GM12878 (cell line): ENCODE data around the gene M1AP. TPM values are rescaled to one million over a fixed set of nuclear protein-coding genes. Genes with fewer than 3 reads are reported as not detected.

Experiments
- ASH2L ChIP-seq: fragments of 300-600, 200-600 bp; sonication (generic); IDR thresholded peaks from 2 replicates; pipeline ENCODE4 v1.6.1; 2017; ENCODE audit warnings: low read depth, mild to moderate bottlenecking, borderline replicate concordance
- CEBPZ ChIP-seq: fragments of 150-350 bp; IDR thresholded peaks from 2 replicates; pipeline ENCODE4 v1.6.1; 2016; ENCODE audit warnings: low read depth, low read length
- CHD2 ChIP-seq: IDR thresholded peaks from 2 replicates; pipeline ENCODE4 v1.6.1; 2011; ENCODE audit warnings: low read depth, low read length, improper control_type of control experiment, borderline replicate concordance
- EGR1 ChIP-seq, 2 experiments: IDR thresholded peaks; 1 replicate in 1 of 2; 2 replicates in 1 of 2; pipeline ENCODE4 v1.6.1; 2011 to 2012; ENCODE audit warnings: low read depth in 2 of 2, low read length in 2 of 2, borderline replicate concordance in 1 of 2, mild to moderate bottlenecking in 1 of 2, moderate library complexity in 1 of 2
- ELK1 ChIP-seq: IDR thresholded peaks from 2 replicates; pipeline ENCODE4 v1.6.1; 2012; ENCODE audit warnings: low read depth, low read length, improper control_type of control experiment
- MLLT1 ChIP-seq: fragments of 450-650 bp; IDR thresholded peaks from 2 replicates; pipeline ENCODE4 v1.6.1; 2016; ENCODE audit warnings: mild to moderate bottlenecking
- RB1 ChIP-seq: fragments of 450-650 bp; formaldehyde crosslinking; IDR thresholded peaks from 2 replicates; pipeline ENCODE4 v1.6.1; 2017; ENCODE audit warnings: mild to moderate bottlenecking, borderline replicate concordance
- RELB ChIP-seq: fragments of 450-650 bp; IDR thresholded peaks from 2 replicates; pipeline ENCODE4 v1.6.1; 2017; ENCODE audit warnings: low read depth, mild to moderate bottlenecking, moderate library complexity
- polyA plus RNA-seq, 11 experiments: library from polyadenylated mRNA; depleted of rRNA in 4 of 11; unstranded in 6 of 11; stranded (reverse) in 5 of 11; fragments of >200 nt; fragmentation: Nextera tagmentation in 4 of 11; fragmentation: Illumina TruSeq in 1 of 11; extraction: Ambion mirVana in 4 of 11; extraction: Trizol in 1 of 11; gene quantifications; 1 replicate in 1 of 11; 2 replicates in 10 of 11; pipeline versions ENCODE4 v1.2.1 to v1.2.3, GENCODE V29; 2011 to 2016; ENCODE audit warnings: inconsistent platforms in 2 of 11, missing spikeins in 2 of 11, low read depth in 1 of 11
- total RNA-seq, 4 experiments: library from RNA; depleted of rRNA in 3 of 4; stranded (reverse); fragments of >200 nt in 3 of 4; fragmentation: Illumina TruSeq in 1 of 4; extraction: Trizol in 1 of 4; gene quantifications; 2 replicates each; pipeline versions ENCODE4 v1.2.1 to v1.2.3, GENCODE V29; 2013 to 2021
- TF ChIP-seq, protein P1 (sequence below): IDR thresholded peaks from 2 replicates; pipeline ENCODE4 v1.6.1; 2012; ENCODE audit warnings: low read depth, low read length, improper control_type of control experiment
- TF ChIP-seq, protein P2 (sequence below): fragments of 450-650 bp; IDR thresholded peaks from 2 replicates; pipeline ENCODE4 v1.6.1; 2016; ENCODE audit warnings: mild to moderate bottlenecking, moderate library complexity, borderline replicate concordance
- TF ChIP-seq, protein P3 (sequence below): fragments of 450-650 bp; IDR thresholded peaks from 2 replicates; pipeline ENCODE4 v1.6.1; 2018; ENCODE audit warnings: mild to moderate bottlenecking, low read depth, moderate library complexity; ENCODE audit not compliant: partially characterized antibody

Gene M1AP
- total and polyA plus RNA-seq, 10 of the 15 experiments (the other 5 are each of a cell fraction or from before 2014, with no cell fraction given), result 0.04 to 0.32 (median 0.16) TPM; not detected in 4

DNA sequence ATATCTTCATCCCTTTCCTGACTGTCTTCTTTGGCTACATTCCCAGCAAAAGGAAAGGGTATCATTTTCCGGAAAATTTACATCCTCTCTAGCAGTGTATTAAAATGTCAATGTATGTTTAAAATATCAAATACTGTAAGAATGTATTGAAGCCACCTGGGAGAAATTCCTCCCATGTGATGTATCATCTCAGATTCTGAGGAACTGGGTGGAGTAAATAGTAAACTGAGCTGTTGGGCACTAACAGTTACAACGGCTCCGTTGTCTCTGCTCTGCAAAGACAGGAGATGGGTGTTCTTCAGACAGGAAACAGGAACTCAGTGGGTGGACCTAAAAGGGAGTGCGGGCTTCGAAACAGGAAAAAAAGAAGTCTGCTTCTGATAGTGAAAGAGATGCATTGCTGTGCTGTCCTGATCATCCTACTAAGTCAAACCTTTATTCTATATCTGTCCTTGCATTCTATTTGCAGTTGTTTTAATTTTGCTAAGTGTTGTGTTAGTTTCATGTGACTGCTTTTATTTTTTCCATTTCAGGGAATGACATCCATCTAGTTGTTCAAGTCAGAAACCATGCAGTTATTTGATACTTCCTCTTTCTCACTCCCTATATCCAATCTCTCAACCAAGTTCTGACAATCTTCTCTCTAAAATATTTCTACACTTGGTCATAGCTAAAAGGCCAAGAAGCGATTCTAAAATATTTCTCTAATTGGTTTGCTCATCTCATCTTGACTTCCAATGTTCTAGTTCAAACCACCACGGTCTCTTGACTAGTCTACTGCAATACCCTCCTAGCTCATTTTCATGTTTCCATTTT is 74.2 kb downstream of the M1AP start (continued):
- TF ChIP-seq ELK1 (no peak), MLLT1 (no peak), RELB (peak; percentile 57; the same call in 1 of the 2 replicates), ASH2L (no peak), EGR1 (IDR thresholded peaks at IDR 0.05; ENCODE audit: borderline replicate concordance in 1 of 2, low read depth in 2 of 2, low read length in 2 of 2) (peak in 1 of 2 experiments; percentile 78; a peak in 2 of 3 replicates), CHD2 (no peak), CEBPZ (no peak), RB1 (no peak)
- TF ChIP-seq, protein P1, sequence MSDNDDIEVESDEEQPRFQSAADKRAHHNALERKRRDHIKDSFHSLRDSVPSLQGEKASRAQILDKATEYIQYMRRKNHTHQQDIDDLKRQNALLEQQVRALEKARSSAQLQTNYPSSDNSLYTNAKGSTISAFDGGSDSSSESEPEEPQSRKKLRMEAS, result no peak
- TF ChIP-seq, protein P2, sequence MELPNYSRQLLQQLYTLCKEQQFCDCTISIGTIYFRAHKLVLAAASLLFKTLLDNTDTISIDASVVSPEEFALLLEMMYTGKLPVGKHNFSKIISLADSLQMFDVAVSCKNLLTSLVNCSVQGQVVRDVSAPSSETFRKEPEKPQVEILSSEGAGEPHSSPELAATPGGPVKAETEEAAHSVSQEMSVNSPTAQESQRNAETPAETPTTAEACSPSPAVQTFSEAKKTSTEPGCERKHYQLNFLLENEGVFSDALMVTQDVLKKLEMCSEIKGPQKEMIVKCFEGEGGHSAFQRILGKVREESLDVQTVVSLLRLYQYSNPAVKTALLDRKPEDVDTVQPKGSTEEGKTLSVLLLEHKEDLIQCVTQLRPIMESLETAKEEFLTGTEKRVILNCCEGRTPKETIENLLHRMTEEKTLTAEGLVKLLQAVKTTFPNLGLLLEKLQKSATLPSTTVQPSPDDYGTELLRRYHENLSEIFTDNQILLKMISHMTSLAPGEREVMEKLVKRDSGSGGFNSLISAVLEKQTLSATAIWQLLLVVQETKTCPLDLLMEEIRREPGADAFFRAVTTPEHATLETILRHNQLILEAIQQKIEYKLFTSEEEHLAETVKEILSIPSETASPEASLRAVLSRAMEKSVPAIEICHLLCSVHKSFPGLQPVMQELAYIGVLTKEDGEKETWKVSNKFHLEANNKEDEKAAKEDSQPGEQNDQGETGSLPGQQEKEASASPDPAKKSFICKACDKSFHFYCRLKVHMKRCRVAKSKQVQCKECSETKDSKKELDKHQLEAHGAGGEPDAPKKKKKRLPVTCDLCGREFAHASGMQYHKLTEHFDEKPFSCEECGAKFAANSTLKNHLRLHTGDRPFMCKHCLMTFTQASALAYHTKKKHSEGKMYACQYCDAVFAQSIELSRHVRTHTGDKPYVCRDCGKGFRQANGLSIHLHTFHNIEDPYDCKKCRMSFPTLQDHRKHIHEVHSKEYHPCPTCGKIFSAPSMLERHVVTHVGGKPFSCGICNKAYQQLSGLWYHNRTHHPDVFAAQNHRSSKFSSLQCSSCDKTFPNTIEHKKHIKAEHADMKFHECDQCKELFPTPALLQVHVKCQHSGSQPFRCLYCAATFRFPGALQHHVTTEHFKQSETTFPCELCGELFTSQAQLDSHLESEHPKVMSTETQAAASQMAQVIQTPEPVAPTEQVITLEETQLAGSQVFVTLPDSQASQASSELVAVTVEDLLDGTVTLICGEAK, result peak; percentile 47; the same call in 1 of the 2 replicates
- TF ChIP-seq, protein P3, sequence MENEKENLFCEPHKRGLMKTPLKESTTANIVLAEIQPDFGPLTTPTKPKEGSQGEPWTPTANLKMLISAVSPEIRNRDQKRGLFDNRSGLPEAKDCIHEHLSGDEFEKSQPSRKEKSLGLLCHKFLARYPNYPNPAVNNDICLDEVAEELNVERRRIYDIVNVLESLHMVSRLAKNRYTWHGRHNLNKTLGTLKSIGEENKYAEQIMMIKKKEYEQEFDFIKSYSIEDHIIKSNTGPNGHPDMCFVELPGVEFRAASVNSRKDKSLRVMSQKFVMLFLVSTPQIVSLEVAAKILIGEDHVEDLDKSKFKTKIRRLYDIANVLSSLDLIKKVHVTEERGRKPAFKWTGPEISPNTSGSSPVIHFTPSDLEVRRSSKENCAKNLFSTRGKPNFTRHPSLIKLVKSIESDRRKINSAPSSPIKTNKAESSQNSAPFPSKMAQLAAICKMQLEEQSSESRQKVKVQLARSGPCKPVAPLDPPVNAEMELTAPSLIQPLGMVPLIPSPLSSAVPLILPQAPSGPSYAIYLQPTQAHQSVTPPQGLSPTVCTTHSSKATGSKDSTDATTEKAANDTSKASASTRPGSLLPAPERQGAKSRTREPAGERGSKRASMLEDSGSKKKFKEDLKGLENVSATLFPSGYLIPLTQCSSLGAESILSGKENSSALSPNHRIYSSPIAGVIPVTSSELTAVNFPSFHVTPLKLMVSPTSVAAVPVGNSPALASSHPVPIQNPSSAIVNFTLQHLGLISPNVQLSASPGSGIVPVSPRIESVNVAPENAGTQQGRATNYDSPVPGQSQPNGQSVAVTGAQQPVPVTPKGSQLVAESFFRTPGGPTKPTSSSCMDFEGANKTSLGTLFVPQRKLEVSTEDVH, result no peak
